Ureter (tissue), 1 donor: ENCODE results near the gene CORT. TPM values are rescaled to one million over a fixed set of nuclear protein-coding genes. Genes with fewer than 3 reads are reported as not detected.
A peak's percentile ranks its signal among the peaks of the same experiment; 100 is the strongest.
"Not testable (repeated sequence)": the region's sequence is repeated elsewhere in the genome, so short reads cannot be mapped to it uniquely, and the experiment has no call there.

Experiments used
- DNase-seq: peaks from one replicate; pipeline ENCODE4 v3.0.0-alpha.2; 2020; ENCODE audit warnings: low spot score
- total RNA-seq: library from RNA; stranded (reverse); gene quantifications from one replicate; pipeline ENCODE4 v1.2.4, GENCODE V29; 2023
- donor health status: DM: yes; HTN: yes; CAD: no.

Gene CORT
- total RNA-seq, 1 donor from 2014 or later: 0.47 TPM

DNA sequence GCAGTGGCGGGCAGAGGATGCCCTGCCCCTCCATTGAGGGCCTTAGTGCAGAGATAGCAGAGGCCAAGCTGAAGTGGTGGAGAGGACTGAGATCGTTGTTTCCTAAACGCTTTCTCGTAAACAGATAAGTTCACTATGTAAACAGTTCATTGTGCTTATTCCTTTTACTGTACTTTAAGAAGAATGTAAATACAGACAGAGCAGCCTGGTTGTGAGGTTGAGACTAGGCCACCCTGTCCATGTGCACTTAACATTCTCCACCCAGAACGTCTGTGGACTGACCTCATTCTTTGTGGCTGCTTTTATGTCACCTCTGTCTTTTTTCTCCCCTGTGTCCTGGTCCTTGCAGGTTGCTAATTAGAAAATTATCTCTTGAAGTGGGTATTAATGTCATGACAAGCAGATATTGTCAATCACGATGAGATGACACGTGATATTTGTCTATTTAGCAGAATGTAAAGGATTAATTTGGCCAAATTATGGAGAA, 11.1 kb upstream of the CORT start:
- DNase-seq: no peak

DNA sequence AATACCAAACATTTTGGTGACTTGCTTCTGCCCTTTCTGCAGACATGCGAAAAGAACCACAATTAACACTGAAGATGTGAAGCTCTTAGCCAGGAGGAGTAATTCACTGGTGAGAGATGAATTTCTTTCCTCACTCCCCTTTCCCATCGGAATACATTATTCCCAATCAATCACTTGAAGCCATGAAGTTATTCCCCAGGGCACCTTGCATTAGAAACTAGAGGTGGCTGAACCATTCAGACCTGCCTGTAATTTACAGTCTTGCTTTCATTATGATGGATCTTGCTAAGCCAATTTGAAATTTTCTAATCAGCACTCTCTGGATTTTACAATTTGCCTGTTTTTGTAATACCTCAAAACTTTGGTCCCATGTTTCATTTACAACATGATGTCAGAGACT, 9.5 kb upstream of the CORT start:
- no peak for DNase-seq

DNA sequence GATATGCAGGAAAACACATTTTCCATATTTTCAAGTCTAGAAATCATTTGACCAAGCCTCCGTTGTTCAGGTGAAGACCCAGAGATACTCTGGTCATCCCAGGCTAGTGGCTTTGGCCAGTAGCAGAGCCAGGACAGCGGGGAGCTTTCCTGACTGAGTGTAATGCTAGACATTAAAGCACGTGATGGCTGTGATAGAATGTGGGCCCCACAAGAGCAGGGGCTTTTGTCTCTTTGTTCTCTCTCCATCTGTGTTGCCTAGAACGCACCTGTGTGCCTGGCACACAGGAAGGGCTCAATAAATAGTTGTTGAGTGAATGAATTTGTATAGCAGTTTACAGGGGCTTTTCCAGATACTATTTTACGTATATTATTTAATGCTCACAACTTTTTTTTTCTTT, 9.0 kb upstream of the CORT start:
- DNase-seq: no peak

DNA sequence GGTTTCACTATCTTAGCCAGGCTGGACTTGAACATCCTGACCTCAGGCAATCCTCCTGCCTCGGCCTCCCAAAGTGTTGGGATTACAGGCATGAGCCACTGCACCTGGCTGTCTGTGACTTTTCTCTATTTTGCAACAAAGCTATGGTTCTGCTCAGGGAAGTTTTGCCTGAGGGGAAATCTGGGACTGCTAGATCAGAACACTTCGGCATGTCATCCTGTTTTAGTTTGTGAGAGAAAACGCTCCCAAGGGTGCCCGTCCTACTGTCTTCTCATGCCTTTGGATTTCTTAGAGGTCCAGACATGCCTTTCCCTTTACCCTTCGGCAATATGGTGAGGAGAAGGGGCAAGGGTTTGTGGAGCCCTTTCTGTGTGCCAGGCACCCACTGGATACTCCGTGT, 5.6 kb upstream of the CORT start:
- no peak for DNase-seq

DNA sequence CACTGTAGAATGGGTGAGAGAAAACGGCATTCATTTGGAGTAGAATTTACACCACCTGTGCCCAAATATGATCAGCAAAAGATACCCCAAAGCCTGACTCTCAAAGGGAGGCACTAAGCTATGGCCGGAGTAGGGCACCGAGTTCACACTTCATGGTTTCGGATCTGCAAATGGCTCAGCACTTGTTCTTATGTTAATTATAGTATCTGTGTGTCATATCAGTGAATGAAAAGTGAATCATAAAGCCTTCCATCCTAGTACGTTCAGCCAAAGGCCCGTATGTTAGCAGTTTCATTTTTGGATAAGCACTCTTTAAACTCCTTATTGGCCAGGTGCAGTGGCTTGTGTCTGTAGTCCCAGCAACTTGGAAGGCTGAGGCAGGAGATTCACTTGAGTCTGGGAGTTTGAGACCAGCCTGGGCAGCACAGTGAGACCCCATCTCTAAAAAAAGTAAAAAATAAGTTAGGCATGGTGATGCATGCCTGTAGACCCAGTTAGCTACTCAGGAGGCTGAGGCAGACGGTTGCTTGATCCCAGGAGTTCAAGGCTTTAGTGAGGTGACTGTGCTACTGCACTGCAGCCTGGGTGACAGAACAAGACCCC, 4.9 kb upstream of the CORT start:
- DNase-seq: no peak

DNA sequence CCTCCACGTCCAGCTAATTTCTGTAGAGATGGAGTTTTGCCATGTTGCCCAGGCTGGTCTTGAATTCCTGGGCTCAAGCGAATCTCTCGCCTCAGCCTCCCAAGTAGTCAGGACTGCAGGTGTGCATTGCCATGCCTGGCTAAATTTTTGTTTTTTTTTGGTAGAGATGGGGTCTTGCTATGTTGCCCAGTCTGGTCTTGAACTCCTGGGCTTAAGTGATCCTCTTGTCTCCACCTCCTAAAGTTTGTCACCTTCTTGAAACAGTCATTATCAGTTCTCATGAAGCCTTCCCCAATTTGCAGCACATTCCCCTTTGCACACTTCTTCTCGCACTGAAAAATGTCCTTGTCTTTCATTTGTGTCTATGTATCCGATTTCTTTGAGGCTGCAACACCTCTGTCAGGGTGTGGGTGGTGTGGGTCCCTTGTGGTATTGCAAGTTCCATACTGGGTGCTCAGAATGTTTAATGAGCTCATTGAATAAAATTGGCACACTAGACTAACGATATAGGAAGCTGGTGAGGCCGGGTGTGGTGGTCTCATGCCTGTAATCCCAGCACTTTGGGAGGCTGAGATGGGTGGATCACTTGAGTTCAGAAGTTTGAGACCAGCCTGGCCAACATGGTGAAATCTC, 2.9 kb upstream of the CORT start:
- no peak for DNase-seq

DNA sequence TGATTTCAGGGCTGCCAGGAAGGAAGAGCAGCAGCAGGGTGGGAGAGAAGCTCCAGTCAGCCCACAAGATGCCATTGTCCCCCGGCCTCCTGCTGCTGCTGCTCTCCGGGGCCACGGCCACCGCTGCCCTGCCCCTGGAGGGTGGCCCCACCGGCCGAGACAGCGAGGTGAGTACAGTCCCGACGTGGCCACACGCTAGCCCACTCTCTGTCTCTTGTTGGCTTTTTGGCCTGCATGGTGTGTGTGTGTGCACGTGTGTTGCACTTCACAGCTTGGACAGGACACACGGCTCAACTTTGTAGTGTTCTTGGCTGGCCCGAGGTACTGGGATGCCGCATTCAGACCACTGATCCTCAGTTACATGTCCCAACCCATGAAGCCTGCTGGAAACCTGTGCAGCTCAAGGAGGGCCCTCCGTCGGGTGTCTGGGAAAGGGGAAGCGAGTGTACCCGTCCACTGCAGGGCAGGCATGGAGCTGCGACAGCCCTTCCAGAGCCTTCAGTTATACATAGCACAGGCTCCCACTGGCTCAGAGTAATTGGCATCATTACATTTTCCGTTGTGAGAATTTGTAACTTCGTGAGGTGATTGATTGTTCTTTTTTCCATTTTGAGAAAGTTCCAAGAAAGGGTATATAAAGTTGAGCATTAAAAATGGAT, 454 bp downstream of the CORT start:
- DNase-seq: no peak

DNA sequence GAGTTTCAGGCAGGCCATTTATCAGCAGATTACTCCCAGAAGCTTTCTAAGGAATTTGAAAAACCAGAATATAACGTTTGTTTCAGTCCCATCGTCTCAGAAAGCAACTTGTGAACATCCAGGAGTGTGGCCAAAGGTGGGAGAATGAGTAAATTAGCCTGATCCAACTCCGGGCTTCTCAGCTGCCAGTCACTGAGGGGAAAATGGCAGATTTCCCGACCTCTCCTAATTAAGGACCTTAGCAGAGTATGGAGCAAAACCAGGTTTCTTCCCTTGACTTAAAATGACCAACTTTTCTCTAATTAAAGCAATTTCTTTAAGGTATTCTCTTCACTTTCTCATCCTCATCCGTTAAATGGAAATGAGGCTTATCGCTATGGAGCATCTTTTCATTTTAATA, 1.0 kb downstream of the CORT start:
- DNase-seq: no peak

DNA sequence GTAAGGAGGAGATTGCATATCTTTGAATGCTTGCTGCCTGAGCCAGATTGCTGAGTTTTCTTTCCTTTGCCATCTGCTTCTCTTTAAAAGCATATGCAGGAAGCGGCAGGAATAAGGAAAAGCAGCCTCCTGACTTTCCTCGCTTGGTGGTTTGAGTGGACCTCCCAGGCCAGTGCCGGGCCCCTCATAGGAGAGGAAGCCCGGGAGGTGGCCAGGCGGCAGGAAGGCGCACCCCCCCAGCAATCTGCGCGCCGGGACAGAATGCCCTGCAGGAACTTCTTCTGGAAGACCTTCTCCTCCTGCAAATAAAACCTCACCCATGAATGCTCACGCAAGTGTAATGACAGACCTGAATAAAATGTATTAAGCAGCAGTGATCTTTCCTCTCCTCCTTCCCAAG, 1.5 kb downstream of the CORT start:
- DNase-seq: no peak

DNA sequence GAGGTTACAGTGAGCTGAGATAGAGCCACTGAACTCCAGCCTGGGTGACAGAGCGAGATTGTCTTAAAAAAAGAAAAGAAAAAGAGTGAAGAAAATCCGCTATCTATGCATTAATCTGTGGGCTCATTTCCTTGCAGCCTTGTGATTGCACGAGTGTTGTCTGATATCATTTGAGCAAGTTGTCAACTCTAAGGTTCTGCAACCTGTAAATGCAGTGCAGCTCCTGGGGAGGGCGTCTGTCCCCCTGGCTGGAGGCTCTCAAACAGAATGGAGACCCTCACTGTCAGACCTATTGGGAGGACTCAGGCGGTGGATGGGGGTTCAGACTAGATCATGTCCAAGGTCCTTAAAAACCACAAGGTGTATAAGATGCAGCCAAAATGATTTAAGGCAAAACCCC, 6.2 kb downstream of the CORT start:
- DNase-seq: no peak

DNA sequence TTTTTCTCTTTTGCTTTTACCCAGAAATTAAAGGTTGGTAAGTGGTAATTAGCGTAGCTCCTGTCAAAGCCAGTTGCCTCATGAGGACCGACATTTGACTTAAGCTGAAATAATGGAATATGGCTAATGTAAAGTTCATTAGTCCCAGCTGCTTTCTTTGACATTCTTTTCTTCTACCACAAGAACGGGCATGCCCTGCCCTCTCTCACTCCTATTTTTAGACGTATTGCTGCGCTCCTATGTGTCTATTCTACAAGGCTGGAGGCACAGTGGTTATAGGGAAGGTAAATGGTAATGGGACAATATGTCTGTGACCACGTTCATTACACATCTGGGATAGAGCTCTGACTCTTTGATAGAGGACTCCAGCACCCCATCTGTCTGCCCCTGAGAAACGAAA, 6.8 kb downstream of the CORT start:
- DNase-seq: no peak

DNA sequence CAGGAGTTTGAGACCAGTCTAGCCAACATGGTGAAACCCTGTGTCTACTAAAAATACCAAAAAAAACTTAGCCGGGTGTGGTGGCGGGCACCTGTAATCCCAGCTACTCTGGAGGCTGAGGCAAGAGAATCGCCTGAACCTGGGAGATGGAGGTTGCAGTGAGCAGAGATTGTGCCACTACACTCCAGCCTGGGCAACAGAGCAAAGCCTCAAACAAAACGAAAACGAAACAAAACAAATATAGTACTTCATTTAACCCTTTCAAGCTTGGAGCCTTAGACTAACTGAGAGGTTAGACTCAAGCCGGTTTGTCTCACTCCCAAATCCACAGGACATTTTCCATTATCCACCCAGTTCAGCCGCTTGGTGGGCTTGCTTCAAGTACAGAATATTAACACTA, 7.6 kb downstream of the CORT start:
- not testable (repeated sequence) for DNase-seq

DNA sequence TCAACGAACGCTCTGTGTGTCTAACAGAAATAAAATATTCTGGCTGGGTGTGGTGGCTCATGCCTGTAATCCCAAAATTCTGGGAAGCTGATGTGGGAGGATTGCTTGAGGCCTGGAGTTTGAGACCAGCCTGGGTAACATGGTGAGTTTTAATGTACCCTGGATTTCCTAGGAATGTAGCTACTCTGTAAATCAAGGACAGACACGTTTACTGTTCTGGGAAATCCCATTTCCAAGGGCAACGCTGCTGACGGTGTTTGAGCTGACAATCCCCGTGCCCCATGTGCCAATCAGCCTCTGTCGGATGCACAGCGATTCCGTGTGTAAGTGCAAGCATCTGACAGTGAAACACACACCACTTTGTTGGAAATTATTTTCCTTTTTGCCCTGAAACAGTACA, 8.0 kb downstream of the CORT start:
- no peak for DNase-seq

DNA sequence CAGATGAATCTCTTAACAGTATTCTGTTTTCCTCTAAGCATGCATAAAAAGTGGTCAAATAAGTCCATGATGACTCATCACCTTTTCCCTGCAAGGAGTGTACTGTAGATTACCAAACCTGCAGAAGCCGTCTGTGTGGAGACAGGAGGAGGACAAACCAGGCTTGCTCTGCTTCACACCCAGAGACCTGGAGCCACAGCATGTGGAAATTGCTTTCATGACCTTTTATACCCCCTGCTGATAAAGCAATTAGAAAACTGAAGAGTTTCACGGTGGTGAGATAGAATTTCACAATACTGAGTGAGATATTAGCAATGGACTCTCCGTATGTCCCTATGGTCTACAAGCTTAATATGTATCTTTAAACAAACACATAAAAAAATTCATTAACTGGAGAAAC, 9.4 kb downstream of the CORT start:
- no peak for DNase-seq

DNA sequence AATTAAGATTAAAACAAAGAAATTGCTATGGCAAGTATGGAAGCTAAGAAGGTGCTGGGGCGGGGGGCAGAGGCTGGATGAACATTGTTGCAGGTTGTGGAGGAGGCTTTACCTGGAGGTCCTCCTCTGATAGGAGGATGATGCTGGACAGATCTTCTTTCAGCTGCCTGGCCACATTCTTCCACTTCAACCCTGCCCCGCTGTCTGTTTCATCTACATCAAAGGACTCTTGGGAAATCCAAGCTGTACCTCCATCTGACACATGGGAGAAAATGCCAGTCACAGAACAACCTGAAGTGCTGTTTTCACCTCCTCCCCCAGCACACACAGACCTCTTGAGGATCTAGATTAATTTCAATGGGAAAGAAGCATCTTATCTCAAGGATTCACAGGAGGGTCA, 17.2 kb downstream of the CORT start:
- DNase-seq: no peak

DNA sequence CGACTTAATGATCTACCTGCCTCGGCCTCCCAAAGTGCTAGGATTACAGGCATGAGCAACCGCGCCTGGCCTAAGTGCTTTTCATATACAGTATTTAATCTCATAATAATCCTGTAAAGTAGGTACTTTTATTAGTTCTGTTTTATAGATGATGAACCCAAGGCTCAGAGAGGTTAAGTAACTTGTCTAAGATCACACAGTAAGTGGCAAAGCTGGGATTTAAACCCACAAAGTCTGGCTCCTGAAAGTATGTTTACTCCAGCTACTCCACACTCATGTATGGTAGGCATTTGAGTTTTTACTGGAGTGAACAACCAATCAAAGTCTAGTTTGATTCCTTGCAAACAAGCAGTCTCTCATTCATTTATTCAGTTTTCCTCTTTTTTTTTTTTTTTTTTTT, 20.2 kb downstream of the CORT start:
- no peak for DNase-seq

DNA sequence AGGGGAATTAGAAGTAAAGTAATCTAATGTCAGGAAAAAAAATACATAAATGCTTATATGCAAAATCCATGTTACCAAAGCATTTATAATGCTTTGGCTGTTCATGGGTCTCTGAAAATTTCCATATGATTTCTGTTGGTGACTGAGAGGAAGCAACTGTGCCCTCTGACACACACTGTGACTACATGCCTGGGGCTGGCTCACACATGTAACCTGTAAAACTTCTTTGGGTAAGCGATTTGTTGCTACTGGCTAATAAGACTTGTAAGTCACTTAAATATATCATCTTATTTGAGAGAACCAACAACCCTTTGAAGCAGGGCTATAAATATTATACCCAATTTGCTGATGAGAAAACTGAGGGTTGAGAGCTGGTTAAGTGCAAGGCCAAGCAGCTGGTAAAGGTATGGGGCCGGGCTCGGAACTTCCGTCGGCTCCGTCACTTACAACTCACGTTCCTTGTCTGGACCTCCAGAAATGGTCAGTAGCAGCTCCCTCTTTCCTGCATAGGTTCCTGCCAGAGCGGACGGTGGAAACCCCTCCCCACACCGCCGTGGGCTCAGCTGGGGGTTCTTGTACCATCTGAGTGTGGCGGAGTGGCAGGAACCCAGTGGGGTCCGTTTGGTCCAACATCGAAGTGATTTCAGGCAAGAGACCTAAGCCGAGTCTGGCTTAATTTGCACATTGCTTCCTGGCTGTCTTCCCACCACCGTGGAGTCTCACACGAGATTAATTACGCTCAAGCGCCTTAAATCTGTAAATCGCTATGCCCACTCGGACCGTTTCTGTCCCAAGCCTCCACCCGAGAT, 21.8 kb downstream of the CORT start:
- no peak for DNase-seq

DNA sequence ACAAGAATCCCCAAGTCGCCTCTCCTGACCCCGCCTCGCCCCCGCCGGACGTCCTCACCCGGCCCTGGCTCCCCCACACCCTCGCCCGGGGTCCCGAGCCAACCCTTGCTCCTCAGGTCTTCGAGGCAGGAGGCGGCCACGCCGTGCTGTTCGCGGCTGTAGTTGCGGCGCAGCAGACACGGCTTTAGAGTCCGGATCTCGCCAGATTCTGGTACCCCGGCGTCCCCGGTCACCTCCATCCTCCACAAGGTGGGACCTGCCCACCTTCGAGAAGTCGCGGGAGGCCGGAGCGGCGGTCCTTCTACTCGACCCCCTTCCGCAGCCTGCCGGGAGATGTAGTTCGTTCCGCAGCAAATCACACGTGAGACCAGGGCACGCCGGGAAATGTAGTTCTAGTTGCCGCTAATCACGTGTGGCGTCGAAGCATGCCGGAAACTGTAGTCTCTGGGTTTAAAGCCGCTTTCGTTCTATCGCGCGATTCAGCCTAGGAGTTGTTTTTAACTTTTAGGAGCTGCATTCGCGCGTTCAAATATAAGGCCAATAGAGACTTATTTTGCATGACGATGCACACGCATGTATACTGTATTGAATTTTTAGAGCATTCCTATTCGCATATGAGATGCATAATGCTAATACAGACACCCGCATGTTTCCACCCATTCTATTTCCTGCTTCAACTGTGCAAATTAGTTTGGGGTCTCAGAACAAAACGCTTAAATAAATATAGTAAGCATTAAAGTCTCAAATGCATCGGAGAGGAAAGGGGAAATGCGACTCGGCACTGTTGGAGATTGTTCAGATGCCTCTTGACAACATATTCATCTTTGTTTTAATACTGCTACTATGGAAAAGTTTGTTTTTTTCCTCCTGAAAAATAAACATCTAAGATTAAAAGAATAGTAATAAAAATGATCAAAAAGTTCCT, 22.7 kb downstream of the CORT start, which contains the start of gene DFFA:
TSS of gene DFFA (minus strand) at position 310 of the 925 bp plus-strand sequence. CDS start at position 239, 71 bp downstream.
- peak; percentile 95 for DNase-seq

DNA sequence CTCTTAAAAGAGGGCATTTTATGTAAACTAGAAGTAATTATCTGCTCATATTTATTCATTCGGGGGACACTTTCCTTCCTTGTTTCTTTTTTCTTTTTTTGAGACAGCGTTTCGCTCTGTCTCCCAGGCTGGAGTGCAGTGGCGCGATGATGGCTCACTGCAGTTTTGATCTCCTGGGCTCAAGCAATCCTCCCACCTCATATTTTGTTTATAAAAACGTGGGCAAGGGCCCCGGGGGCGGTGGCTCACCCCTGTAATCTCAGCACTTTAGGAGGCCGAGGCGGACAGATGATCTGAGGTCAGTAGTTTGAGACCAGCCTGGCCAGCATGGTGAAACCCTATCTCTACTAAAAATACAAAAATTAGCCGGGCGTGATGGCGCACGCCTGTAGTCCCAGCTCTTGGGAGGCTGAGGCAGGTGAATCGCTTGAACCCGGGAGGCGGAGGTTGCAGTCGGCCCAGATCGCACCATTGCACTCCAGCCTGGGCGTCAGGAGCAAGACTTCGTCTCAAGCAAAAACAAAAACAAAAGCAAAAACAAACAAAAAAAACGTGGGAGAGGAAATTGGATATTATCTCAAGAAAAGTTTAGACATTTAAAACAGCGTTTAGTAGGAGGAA, 23.4 kb downstream of the CORT start:
- DNase-seq: no peak

DNA sequence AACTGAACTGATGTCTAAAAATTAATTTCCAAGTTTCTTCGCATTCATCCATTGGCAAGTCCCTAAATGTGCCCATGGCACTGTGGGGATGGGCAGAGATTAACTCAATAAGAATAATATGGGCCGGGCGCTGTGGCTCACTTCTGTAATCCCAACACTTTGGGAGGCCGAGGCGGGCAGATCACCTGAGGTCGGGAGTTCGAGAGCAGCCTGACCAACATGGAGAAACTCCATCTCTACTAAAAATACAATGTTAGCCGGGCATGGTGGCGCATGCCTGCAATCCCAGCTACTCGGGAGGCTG, 24.4 kb downstream of the CORT start:
- DNase-seq: not testable (repeated sequence)
